WTC11 (cell line): ENCODE data around the gene HTRA1. TPM values are rescaled to one million over a fixed set of nuclear protein-coding genes. Genes with fewer than 3 reads are reported as not detected.

Source experiments
- ATAC-seq: fragments of 200-7000 bp; cut with Tn5 transposase; 2 replicates; pipeline ENCODE4 v1.10.0; 2021; ENCODE audit warnings: mild to moderate bottlenecking, moderate library complexity
- CTCF ChIA-PET: fragments of 300-600 bp; sonication (Branson Sonifier 250); formaldehyde crosslinking; loops from one replicate; lab custom pipeline; 2021; ENCODE audit warnings: antibody characterized with exemption; lab: Charles Lee
- POLR2A ChIA-PET: fragments of 350-600 bp; sonication (Branson Sonifier 250); formaldehyde crosslinking; loops from one replicate; lab custom pipeline; 2021; ENCODE audit warnings: antibody characterized with exemption; lab: Charles Lee
- DNase-seq: peaks from one replicate; pipeline ENCODE4 v3.0.0; 2021; ENCODE audit warnings: low spot score
- H3K27ac Mint-ChIP-seq: 2 replicates; pipeline ENCODE4 v1.8.0; 2021; ENCODE audit warnings: mixed read lengths
- H3K27me3 Mint-ChIP-seq: 2 replicates; pipeline ENCODE4 v1.8.0; 2021; ENCODE audit warnings: low read depth, mild to moderate bottlenecking, moderate library complexity, mixed read lengths
- H3K36me3 Mint-ChIP-seq: 2 replicates; pipeline ENCODE4 v1.8.0; 2021; ENCODE audit warnings: mixed read lengths
- H3K4me1 Mint-ChIP-seq: 2 replicates; pipeline ENCODE4 v1.8.0; 2022; ENCODE audit warnings: mixed read lengths
- H3K4me3 Mint-ChIP-seq: 2 replicates; pipeline ENCODE4 v1.8.0; 2021; ENCODE audit warnings: mild to moderate bottlenecking, moderate library complexity, mixed read lengths
- H3K9me3 Mint-ChIP-seq: 2 replicates; pipeline ENCODE4 v1.8.0; 2021; ENCODE audit warnings: mixed read lengths
- ATF1 ChIP-seq: sonication (generic); formaldehyde crosslinking; IDR thresholded peaks from 2 replicates; pipeline ENCODE4 v1.8.1; 2023; ENCODE audit warnings: mild to moderate bottlenecking, moderate library complexity, missing genetic modification reagents
- ATF6 ChIP-seq: sonication (generic); formaldehyde crosslinking; IDR thresholded peaks from 2 replicates; pipeline ENCODE4 v1.8.1; 2023; ENCODE audit warnings: mild to moderate bottlenecking, missing genetic modification reagents
- CREM ChIP-seq: sonication (generic); formaldehyde crosslinking; IDR thresholded peaks from 2 replicates; pipeline ENCODE4 v1.8.1; 2022; ENCODE audit warnings: mild to moderate bottlenecking, missing genetic modification reagents, moderate library complexity
- E2F1 ChIP-seq: sonication (generic); formaldehyde crosslinking; IDR thresholded peaks from 2 replicates; pipeline ENCODE4 v1.8.0; 2022; ENCODE audit warnings: mild to moderate bottlenecking, missing genetic modification reagents
- ETV6 ChIP-seq: sonication (generic); formaldehyde crosslinking; IDR thresholded peaks from 2 replicates; pipeline ENCODE4 v1.8.1; 2022; ENCODE audit warnings: mild to moderate bottlenecking, missing genetic modification reagents
- FOXJ3 ChIP-seq: sonication (generic); formaldehyde crosslinking; IDR thresholded peaks from 2 replicates; pipeline ENCODE4 v1.9.0; 2021; ENCODE audit warnings: missing genetic modification reagents, mild to moderate bottlenecking, borderline replicate concordance
- FOXP4 ChIP-seq: sonication (generic); formaldehyde crosslinking; IDR thresholded peaks from 2 replicates; pipeline ENCODE4 v1.8.0; 2022; ENCODE audit warnings: mild to moderate bottlenecking, missing genetic modification reagents
- HMGA2 ChIP-seq: fragments of 250-450 bp; sonication (Bioruptor Pico); IDR thresholded peaks from 2 replicates; pipeline ENCODE4 v1.4.0; 2021; ENCODE audit warnings: mild to moderate bottlenecking, moderate library complexity
- NR2C2 ChIP-seq: sonication (generic); formaldehyde crosslinking; IDR thresholded peaks from 2 replicates; pipeline ENCODE4 v1.8.0; 2022; ENCODE audit warnings: mild to moderate bottlenecking, missing genetic modification reagents
- ZNF138 ChIP-seq: sonication (generic); formaldehyde crosslinking; conservative IDR thresholded peaks from 2 replicates; pipeline ENCODE4 v1.8.1; 2022; ENCODE audit warnings: mild to moderate bottlenecking, moderate library complexity, missing genetic modification reagents
- ZNF219 ChIP-seq: sonication (generic); formaldehyde crosslinking; IDR thresholded peaks from 2 replicates; pipeline ENCODE4 v1.8.0; 2023; ENCODE audit warnings: missing genetic modification reagents, mild to moderate bottlenecking, borderline replicate concordance
- total RNA-seq: library from RNA; stranded (reverse); gene quantifications from 3 replicates; pipeline ENCODE4 v1.2.3, GENCODE V29; 2021
- TF ChIP-seq, protein P1 (sequence below): fragments of 250-450 bp; sonication (Bioruptor Pico); conservative IDR thresholded peaks from 2 replicates; pipeline ENCODE4 v1.9.0; 2021; ENCODE audit warnings: mild to moderate bottlenecking

The HTRA1 gene
- total RNA-seq, 1 experiment from 2014 or later = 18.3 TPM

DNA sequence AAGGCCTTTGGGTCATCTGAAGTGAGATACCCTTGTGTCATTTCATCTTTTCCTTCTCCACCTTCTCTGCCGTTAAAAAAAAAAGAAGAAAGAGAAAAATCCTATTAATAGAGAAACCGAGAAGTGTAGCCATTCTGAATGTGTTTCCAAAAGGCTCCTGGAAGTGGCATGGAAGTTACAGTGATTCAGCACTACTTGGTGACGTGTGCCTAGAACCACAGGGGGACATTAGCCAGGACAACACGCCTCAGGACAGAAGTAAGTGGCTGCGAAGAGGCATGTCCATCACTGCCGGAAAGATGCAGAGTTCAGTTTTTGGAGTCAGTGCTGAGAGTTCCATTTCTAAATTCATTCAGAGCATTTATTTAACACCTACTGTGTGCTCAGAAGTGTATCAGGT, 6.3 kb downstream of the HTRA1 start:
- Mint-ChIP-seq H3K9me3 (no peaks in the 10 kb centered on the region), H3K27ac (no peak overlapping the region), H3K27me3 (peaks cover 28% of the 10 kb centered on the region), H3K4me1 (peaks cover 16% of the 10 kb centered on the region), H3K36me3 (no peaks in the 10 kb centered on the region), H3K4me3 (no peak overlapping the region)
- no peak for TF ChIP-seq ZNF138 (CRISPR knock-in tag)
- TF ChIP-seq CREM (CRISPR knock-in tag) = no peak
- no peak for TF ChIP-seq ATF1 (CRISPR knock-in tag)
- no peak for TF ChIP-seq HMGA2
- TF ChIP-seq FOXJ3 (CRISPR knock-in tag) = no peak
- TF ChIP-seq ATF6 (CRISPR knock-in tag) = no peak
- no peak for TF ChIP-seq FOXP4 (CRISPR knock-in tag)
- TF ChIP-seq E2F1 (CRISPR knock-in tag) = no peak
- POLR2A ChIA-PET = no interaction called here
- no peak for DNase-seq
- ATAC-seq = no peak
- CTCF ChIA-PET = interaction anchor here (1.1 kb wide), 1 partner anchor 188 kb away, joined by 3 read pairs; no protein-coding TSS in a partner anchor

GRCh38 chr10:122468307-122468925, 7.1 kb downstream of the HTRA1 start:
- no peak for ATAC-seq
- H3K36me3 Mint-ChIP-seq = no peaks in the 10 kb centered on the region

DNA sequence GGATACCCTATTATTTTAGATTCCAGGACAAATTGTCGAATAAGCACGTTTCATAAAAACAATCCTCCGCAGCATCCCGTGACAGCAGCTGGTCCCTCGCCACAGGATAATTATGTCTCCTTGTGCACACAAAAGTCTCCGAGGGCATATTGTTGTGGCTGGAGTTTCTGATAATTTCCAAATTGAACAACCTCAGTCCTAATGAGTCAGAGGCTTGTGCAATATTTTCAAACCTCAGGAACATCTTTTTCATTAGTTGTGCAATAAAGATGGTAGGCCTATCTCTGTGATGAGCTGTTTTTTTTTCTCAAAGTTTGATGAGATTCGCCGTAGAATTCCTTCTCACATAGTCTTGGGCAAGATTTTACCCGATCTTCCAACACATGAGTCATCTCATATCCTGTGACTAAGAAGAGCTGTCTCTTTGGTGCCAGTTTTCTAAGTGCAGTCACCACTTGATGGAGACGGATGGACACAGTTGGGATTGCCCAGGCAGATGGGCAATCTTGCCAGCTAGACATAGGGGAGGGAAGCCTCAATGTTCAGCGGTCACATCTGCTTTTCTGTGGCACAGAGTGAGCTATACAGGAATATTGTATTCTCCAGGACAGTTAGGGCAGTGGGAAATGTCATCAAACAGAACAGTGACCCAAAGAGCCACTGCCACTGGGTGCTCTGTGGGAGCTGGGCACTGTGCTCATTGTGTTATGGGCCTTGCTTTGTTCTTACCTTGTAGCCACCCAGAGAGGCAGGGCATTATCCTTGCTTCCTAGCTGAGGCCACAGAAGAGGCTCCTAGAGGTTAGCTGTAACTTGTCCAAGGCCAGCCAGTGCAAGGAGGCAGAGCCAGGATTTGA, 7.8 kb downstream of the HTRA1 start:
- peaks cover 13% of the 10 kb centered on the region for H3K27me3 Mint-ChIP-seq
- DNase-seq (no peak), ATAC-seq (no peak)
- no peaks in the 10 kb centered on the region for H3K36me3 Mint-ChIP-seq
- TF ChIP-seq FOXJ3 (CRISPR knock-in tag) (no peak), ETV6 (CRISPR knock-in tag) (no peak), NR2C2 (CRISPR knock-in tag) (no peak), ZNF219 (CRISPR knock-in tag) (no peak)
- TF ChIP-seq, protein P1, sequence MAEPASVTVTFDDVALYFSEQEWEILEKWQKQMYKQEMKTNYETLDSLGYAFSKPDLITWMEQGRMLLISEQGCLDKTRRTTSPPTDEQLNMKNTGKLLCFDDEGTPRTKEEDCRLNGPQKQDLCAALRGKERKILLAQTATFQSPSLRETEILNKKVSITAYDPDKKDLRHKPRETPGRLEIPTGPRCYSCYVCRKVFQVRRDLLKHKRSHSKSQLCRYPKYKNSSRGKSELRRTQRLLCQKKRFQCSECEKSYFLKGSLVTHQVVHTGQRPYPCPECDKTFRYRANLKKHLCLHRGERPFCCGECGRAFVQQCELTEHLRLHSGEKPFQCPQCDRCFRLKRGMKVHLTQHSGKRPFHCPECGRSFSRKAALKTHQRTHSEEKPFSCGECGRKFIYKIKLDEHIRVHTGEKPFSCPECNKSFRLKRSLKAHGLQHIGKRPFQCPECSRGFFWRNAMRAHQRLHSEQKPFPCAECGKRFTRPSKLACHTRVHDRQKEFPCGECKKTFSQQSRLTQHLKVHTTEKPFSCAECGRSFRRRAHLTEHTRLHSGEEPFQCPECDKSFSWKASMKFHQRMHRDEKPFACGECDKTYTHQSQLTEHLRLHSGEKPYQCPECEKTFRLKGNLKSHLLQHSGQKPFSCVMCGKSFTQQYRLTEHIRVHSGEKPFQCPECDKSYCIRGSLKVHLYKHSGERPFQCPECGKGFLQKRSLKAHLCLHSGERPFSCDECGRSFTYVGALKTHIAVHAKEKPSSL (CRISPR knock-in tag) = no peak
- no peaks in the 10 kb centered on the region for H3K9me3 Mint-ChIP-seq
- CTCF ChIA-PET = interaction anchor here (0.9 to 1.1 kb wide), 2 partner anchors 15 to 170 kb away, joined by 3 to 4 read pairs; no protein-coding TSS in a partner anchor
- H3K27ac Mint-ChIP-seq = no peak overlapping the region
- no peak overlapping the region for H3K4me3 Mint-ChIP-seq
- POLR2A ChIA-PET = no interaction called here
- H3K4me1 Mint-ChIP-seq = peaks cover 10% of the 10 kb centered on the region

More at GRCh38 chr10:122468307-122468925, 7.1 kb downstream of the HTRA1 start:
- no peak overlapping the region for H3K4me3 Mint-ChIP-seq
- no peak for DNase-seq
- H3K9me3 Mint-ChIP-seq = no peaks in the 10 kb centered on the region
- peaks cover 21% of the 10 kb centered on the region for H3K27me3 Mint-ChIP-seq
- POLR2A ChIA-PET = no interaction called here
- H3K27ac Mint-ChIP-seq = no peak overlapping the region
- CTCF ChIA-PET = no interaction called here
- peaks cover 9% of the 10 kb centered on the region for H3K4me1 Mint-ChIP-seq
- TF ChIP-seq ETV6 (CRISPR knock-in tag) = no peak
